NCI-H2107 treated with DMSO at 0.1 percent for 48 hours (cell line): ENCODE data around the gene FN1.
"Not testable (repeated sequence)": the region's sequence is repeated elsewhere in the genome, so short reads cannot be mapped to it uniquely, and the experiment has no call there.

ENCODE experiments used
- DNase-seq: peaks from one replicate; lab custom pipeline; 2025; ENCODE audit not compliant: unreplicated experiment; lab: John Stamatoyannopoulos, UW

Gene FN1

GRCh38 chr2:215369181-215369760 lies 66.6 kb downstream of the FN1 start:
- no peak for DNase-seq

GRCh38 chr2:215368493-215368809 lies 67.4 kb downstream of the FN1 start:
- no peak for DNase-seq

- DNase-seq = no peak
Observed at GRCh38 chr2:215367662-215368492, 68.0 kb downstream of the FN1 start.

GRCh38 chr2:215366440-215367032 lies 69.3 kb downstream of the FN1 start:
- no peak for DNase-seq

GRCh38 chr2:215365184-215365658 lies 70.6 kb downstream of the FN1 start:
- no peak for DNase-seq

GRCh38 chr2:215364157-215365155 lies 71.4 kb downstream of the FN1 start:
- no peak for DNase-seq

- no peak for DNase-seq
Observed at GRCh38 chr2:215363461-215364156, 72.3 kb downstream of the FN1 start.

- DNase-seq = no peak
Observed at GRCh38 chr2:215363039-215363438, 72.8 kb downstream of the FN1 start.

- no peak for DNase-seq
Observed at GRCh38 chr2:215362562-215362904, 73.3 kb downstream of the FN1 start.

GRCh38 chr2:215361876-215362561 lies 73.8 kb downstream of the FN1 start:
- no peak for DNase-seq

GRCh38 chr2:215361211-215361875 lies 74.5 kb downstream of the FN1 start:
- DNase-seq = no peak

GRCh38 chr2:215360596-215360995 lies 75.3 kb downstream of the FN1 start:
- DNase-seq = no peak

- DNase-seq = not testable (repeated sequence)
Observed at GRCh38 chr2:215360059-215360458, 75.8 kb downstream of the FN1 start.

- DNase-seq = no peak
Observed at GRCh38 chr2:215359576-215359922, 76.3 kb downstream of the FN1 start.

GRCh38 chr2:215358891-215359575 lies 76.8 kb downstream of the FN1 start:
- DNase-seq = no peak

- no peak for DNase-seq
Observed at GRCh38 chr2:215358312-215358845, 77.5 kb downstream of the FN1 start.

- DNase-seq = no peak
Observed at GRCh38 chr2:215357660-215358059, 78.2 kb downstream of the FN1 start.

GRCh38 chr2:215356948-215357461 lies 78.9 kb downstream of the FN1 start:
- DNase-seq = no peak
